NCI-H1930 (cell line): ENCODE data around the gene NBPF3.
A peak's percentile ranks its signal among the peaks of the same experiment; 100 is the strongest.
"Not testable (repeated sequence)": the region's sequence is repeated elsewhere in the genome, so short reads cannot be mapped to it uniquely, and the experiment has no call there.

Source experiments
- DNase-seq, 2 experiments: peaks; one replicate each; lab custom pipeline; 2025; lab: John Stamatoyannopoulos, UW

Gene NBPF3, protein sequence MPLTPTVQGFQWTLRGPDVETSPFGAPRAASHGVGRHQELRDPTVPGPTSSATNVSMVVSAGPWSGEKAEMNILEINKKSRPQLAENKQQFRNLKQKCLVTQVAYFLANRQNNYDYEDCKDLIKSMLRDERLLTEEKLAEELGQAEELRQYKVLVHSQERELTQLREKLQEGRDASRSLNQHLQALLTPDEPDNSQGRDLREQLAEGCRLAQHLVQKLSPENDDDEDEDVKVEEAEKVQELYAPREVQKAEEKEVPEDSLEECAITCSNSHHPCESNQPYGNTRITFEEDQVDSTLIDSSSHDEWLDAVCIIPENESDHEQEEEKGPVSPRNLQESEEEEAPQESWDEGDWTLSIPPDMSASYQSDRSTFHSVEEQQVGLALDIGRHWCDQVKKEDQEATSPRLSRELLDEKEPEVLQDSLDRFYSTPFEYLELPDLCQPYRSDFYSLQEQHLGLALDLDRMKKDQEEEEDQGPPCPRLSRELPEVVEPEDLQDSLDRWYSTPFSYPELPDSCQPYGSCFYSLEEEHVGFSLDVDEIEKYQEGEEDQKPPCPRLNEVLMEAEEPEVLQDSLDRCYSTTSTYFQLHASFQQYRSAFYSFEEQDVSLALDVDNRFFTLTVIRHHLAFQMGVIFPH

GRCh38 chr1:21439721-21440629, at the start of gene NBPF3:
TSS of gene NBPF3 (plus strand) at chr1:21440137. CDS start at chr1:21445087, 4,950 bp downstream.
- peak; percentile 80 to 87 for DNase-seq

- no peak for DNase-seq
Measured at GRCh38 chr1:21391497-21391896, 48.4 kb upstream of the NBPF3 start.

- no peak for DNase-seq
Measured at GRCh38 chr1:21392587-21393263, 47.2 kb upstream of the NBPF3 start.

DNA sequence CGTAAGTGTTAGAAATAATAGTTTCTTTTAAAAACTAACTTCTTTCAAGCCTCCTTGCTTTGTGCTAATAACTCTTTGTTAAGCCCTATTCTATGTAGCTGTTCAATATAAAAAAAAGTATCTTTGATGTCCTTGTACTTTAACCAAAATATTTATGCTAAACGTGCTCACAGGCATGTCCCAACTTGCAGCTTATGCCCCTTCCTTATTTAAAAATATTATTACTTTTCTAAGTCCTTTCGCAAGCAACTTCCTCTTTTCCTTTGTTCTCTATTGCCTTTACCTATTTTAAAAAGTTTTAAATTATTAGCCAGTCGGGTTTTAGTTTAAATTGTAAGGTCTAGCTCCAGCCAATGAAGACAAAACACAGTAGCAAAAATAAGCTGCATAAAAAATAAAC, 43.4 kb upstream of the NBPF3 start:
- no peak for DNase-seq

- peak in 1 of 2 experiments; percentile 25 for DNase-seq
Measured at GRCh38 chr1:21397813-21398188, 42.1 kb upstream of the NBPF3 start.

DNA sequence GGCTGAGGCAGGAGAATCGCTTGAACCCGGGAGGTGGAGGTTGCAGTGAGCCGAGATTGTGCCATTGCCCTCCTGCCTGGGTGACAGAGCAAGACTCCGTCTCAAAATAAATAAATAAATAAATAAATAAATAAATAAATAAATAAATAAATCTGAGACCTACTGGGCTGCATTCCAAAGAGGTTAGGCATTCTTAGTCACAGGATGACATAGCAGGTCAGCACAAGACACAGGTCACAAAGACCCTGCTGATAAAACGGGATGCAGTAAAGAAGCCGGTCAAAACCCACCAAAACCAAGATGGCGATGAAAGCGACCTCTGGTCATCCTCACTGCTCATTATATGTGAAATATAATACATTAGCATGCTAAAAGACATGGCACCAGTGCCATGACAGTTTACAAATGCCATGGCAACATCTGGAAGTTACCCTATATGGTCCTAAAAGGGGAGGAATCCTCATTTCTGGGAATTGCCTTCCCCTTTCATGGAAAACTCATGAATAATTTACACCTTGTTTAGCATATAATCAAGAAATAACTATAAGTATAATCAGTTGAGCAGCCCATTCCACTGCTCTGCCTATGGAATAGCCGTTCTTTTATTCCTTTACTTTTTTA, 38.1 kb upstream of the NBPF3 start:
- not testable (repeated sequence) for DNase-seq

DNA sequence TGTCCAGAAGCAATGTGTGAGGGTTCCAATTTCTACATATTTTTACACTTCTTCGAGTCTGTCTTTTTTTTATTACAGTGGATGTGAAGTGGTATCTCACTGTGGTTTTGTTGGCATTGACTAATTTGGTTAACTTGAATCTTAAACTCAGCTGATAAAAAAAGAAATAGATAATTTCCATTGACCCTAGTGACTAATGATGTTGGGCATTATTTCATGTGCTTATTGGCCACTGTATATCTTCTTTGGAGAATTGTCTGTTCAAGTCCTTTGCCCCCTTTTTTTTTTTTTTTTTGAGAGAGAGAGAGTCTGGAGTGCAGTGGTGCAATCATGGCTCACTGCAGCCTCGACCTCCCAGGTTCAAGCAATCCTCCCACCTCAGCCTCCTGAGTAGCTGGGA, 33.3 kb upstream of the NBPF3 start:
- no peak for DNase-seq

DNA sequence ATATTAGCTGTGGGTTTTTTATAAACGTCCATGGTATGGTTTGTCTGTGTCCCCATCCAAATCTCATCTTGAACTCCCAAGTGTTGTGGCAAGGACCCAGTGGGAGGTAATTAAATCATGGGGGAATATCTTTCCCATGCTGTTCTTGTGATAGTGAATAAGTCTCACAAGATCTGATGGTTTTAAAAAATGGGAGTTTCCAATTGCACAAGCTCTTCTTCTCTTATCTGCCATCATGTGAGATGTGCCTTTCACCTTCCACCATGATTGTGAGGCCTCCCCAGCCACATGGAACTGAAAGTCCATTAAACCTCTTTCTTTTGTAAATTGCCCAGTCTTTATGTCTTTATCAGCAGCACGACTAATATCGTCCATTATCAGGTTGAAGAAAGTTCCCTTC, 30.0 kb upstream of the NBPF3 start:
- not testable (repeated sequence) for DNase-seq

- no peak for DNase-seq
Measured at GRCh38 chr1:21414015-21414414, 25.9 kb upstream of the NBPF3 start.

DNA sequence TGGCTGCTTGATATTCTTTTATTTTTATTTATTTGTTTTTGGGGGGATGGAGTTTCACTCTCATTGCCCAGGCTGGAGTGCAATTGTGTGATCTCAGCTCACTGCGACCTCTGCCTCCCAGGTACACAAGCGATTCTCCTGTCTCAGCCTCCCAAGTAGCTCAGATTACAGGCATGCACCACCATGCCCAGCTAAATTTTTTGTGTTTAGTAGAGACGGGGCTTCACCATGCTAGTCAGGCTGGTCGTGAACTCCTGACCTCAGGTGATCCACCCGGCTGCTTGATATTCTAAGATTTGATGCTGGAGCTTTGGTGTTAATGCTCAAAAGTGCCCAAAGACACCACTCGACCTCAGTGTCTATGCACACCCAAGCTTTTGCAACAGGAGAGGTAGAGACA, 19.6 kb upstream of the NBPF3 start:
- DNase-seq, result not testable (repeated sequence)

GRCh38 chr1:21421307-21421706, 18.6 kb upstream of the NBPF3 start:
- not testable (repeated sequence) for DNase-seq

GRCh38 chr1:21427798-21428480, 12.0 kb upstream of the NBPF3 start:
- DNase-seq, result not testable (repeated sequence)

GRCh38 chr1:21428481-21429073, 11.4 kb upstream of the NBPF3 start:
- DNase-seq, result not testable (repeated sequence)

DNA sequence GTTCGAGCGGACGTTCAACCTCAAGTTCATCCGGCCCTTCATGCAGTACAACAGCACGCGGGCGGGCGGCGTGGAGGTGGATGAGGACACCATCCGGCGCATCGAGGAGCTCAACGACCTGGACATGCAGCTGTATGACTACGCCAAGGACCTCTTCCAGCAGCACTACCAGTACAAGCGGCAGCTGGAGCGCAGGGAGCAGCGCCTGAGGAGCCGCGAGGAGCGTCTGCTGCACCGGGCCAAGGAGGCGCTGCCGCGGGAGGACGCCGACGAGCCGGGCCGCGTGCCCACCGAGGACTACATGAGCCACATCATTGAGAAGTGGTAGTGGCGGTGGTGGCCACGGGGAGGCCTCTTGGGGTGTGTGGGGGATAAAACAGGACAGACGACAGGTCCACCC, 10.7 kb upstream of the NBPF3 start:
- DNase-seq, result not testable (repeated sequence)

- DNase-seq, result not testable (repeated sequence)
Measured at GRCh38 chr1:21430875-21431274, 9.1 kb upstream of the NBPF3 start.

- no peak for DNase-seq
Measured at GRCh38 chr1:21434394-21434793, 5.5 kb upstream of the NBPF3 start.

DNA sequence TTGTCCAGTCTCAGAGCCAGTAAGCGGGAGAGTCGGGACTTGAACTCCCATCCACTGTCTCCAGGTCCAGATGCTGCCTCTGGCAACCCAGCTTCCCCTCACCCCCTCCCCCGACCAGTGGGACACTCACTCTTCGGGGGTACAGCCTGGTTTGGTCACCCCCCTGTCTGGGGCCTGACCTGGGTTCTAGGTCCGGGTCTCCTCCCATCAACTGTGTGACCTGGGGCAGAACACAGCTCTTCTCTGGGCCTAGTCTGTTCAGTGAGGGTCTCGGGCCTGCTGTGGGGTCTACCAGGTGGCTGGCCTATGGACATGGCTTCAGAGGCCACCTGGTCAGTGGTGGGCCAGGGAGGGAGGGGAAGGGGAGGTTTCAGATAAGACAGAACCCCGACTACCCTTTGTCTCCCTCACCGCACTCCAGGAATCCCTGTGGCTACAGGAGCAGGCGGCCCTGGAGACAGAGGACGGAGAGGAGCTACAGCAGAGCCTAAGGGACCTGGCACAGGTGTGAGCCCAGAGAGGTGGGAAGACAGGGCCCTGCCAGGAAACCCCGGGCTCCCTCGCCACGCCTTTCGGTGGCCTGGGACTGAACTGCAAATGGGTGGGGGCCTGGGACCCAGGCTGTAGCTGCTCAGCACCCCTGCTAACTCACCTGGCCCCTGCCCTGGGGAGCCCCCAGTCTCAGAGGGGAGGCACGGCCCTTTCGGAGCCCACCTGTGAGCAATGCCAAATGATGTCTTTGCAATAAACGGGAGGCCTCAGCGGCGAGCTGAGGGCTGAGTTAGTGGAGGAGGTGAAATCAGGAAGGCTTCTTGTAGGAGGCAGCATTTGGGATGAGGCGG, 4.1 kb upstream of the NBPF3 start:
- DNase-seq, result no peak

DNA sequence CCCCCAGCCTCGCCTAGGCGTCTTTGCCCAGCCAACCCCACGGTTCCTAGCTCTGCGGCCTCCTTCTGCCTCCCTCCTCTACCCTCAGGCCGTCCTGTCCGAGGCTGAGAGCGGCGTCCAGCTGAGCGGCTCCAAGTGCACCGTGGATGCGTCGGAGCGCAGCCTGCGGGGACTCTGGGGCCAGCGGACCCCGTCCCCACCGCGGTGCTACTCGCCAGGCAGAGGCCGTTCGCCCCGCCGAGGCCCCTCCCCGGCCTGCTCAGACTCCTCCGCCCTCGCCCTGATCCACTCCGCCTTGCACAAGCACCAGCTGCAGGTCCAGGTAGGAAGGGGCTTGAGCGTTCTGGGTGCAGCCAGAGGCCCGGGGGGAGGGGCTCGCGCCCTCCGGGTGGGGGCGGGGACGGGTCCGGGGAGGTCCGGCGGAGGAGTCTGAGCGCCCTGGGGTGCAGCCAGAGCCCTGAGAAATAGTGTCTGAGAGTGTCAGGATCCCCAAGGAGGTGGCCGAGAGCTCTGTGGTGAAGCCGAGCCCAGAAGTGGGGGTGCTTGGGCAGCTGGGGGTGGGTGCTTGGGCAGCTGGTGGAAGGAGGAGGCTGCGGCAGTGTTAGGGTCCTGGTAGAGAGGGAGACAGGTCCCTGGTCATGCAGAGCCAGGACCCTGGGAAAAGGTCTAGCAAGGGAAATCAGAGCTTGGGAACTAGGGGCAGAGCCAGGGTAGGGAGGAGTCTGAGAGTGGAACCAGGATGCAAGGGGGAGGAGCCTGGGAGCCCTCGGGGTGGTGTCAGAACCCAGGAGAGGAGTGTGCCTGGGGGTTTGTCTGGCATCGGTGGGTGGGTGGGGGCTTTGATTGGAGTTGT, 3.2 kb upstream of the NBPF3 start:
- no peak for DNase-seq

- no peak for DNase-seq
Measured at GRCh38 chr1:21437341-21437640, 2.6 kb upstream of the NBPF3 start.
